Activated naive CD8-positive, alpha-beta T cell treated with anti-CD3 and anti-CD28 coated beads, Interleukin-2, amount 50 U/mL, for 16 hours (primary cell): ENCODE measurements around the gene LY6G6D.
A peak's percentile ranks its signal among the peaks of the same experiment; 100 is the strongest.
"Not testable (repeated sequence)": the region's sequence is repeated elsewhere in the genome, so short reads cannot be mapped to it uniquely, and the experiment has no call there.

ENCODE experiments used
- DNase-seq: peaks from one replicate; pipeline ENCODE4 v3.0.0-alpha.2; 2020; ENCODE audit warnings: low read depth, low spot score

LY6G6D gene

GRCh38 chr6:31692353-31692752, 22.8 kb upstream of the LY6G6D start:
- no peak for DNase-seq

GRCh38 chr6:31692886-31693285, 22.3 kb upstream of the LY6G6D start:
- DNase-seq: no peak

- no peak for DNase-seq
These were observed 21.6 kb upstream of the LY6G6D start for GRCh38 chr6:31693535-31693934.

- DNase-seq: no peak
These were observed 17.6 kb upstream of the LY6G6D start for GRCh38 chr6:31697555-31697954.

GRCh38 chr6:31700740-31701401, 14.3 kb upstream of the LY6G6D start:
- DNase-seq: no peak

- DNase-seq: no peak
These were observed 13.3 kb upstream of the LY6G6D start for GRCh38 chr6:31701666-31702404.

GRCh38 chr6:31702405-31702818, 12.7 kb upstream of the LY6G6D start:
- DNase-seq: no peak

GRCh38 chr6:31702819-31703716, 12.1 kb upstream of the LY6G6D start, which contains the start of gene ABHD16A:
ABHD16A (minus strand) TSS chr6:31703324; CDS start chr6:31703281, 43 bp downstream.
- peak; percentile 94 for DNase-seq

- no peak for DNase-seq
These were observed 9.2 kb upstream of the LY6G6D start for GRCh38 chr6:31705931-31706330.

- DNase-seq: no peak
These were observed 8.5 kb upstream of the LY6G6D start, which contains the start of gene LY6G6F for GRCh38 chr6:31706599-31706998. LY6G6F (plus strand) TSS chr6:31706866; CDS start chr6:31706907, 41 bp downstream.

GRCh38 chr6:31707701-31708100, 7.4 kb upstream of the LY6G6D start:
- no peak for DNase-seq

- DNase-seq: no peak
These were observed 6.9 kb upstream of the LY6G6D start for GRCh38 chr6:31708224-31708623.

GRCh38 chr6:31709157-31709556, 6.0 kb upstream of the LY6G6D start:
- not testable (repeated sequence) for DNase-seq

GRCh38 chr6:31710523-31711219, 4.5 kb upstream of the LY6G6D start:
- no peak for DNase-seq

GRCh38 chr6:31711233-31711632, 3.9 kb upstream of the LY6G6D start:
- DNase-seq: no peak

- DNase-seq: no peak
These were observed 2.9 kb upstream of the LY6G6D start for GRCh38 chr6:31712296-31712695.

- DNase-seq: no peak
These were observed 1.7 kb upstream of the LY6G6D start for GRCh38 chr6:31713465-31713864.

GRCh38 chr6:31713991-31714684, 1.0 kb upstream of the LY6G6D start:
- no peak for DNase-seq

GRCh38 chr6:31717499-31718222, 2.5 kb downstream of the LY6G6D start:
- DNase-seq: no peak

- no peak for DNase-seq
These were observed 3.1 kb downstream of the LY6G6D start for GRCh38 chr6:31718265-31718664.
